Lung microvascular endothelial cell (primary cell): Measurements from ENCODE around the gene ATAD5. TPM values are rescaled to one million over a fixed set of nuclear protein-coding genes. Genes with fewer than 3 reads are reported as not detected.
"Not testable (repeated sequence)": the region's sequence is repeated elsewhere in the genome, so short reads cannot be mapped to it uniquely, and the experiment has no call there.

Source experiments
- DNase-seq, 2 donors: peaks; one replicate each; pipeline versions ENCODE4 v3.0.0 to v3.0.0-alpha.2; 2010; ENCODE audit warnings: low read depth in 2 of 2
- total RNA-seq: library from RNA; depleted of rRNA; stranded (reverse); fragments of >200 nt; gene quantifications from 2 replicates; pipeline ENCODE4 v1.2.1, GENCODE V29; 2014

ATAD5 gene
- total RNA-seq, 1 donor from 2014 or later: 0.79 TPM

DNA sequence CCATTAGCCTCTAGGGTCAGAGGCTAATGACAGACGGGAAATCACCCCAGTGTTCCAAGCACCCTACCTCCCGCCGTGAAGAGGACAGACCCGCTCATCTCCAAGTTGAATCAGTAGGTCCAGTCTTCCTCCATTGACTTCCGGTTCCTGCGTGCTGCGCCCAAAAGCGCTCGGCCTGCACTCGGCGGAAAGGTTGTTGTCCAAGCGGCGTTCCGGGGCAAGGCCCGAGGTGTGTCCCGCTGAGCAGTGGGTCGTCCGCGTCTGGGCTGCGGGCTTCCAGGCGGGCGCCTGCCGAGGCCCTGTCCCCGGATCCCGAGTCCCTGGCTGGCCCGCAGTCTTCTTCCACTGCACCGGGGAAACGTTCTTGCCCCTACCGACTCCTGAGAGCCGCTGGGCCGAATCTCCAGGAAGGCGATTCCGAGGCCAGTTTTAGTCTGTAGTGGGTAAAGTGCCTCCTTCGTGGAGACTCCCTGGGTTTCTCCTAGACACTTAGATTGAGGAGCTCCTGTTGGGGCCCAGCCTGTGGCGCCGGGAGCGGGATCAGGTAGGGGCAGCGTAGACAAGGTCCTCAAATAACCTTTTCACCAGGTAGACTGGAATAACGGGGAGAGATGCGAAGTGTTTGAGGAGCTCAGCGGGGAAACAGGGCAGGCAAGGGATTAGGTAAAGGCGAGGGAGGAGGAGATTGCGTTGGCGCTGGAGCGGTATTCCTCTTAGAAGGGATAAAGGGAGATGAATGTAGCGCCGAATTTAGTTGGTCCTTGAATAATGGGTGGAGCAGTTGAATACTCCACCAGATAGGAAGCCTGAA, 74.5 kb downstream of the ATAD5 start, which contains the start of gene TEFM:
Gene TEFM (minus strand): TSS at position 138 of the 811 bp plus-strand sequence. CDS start 40 bp downstream, at position 98.
- peak; percentile 93 to 94 for DNase-seq

DNA sequence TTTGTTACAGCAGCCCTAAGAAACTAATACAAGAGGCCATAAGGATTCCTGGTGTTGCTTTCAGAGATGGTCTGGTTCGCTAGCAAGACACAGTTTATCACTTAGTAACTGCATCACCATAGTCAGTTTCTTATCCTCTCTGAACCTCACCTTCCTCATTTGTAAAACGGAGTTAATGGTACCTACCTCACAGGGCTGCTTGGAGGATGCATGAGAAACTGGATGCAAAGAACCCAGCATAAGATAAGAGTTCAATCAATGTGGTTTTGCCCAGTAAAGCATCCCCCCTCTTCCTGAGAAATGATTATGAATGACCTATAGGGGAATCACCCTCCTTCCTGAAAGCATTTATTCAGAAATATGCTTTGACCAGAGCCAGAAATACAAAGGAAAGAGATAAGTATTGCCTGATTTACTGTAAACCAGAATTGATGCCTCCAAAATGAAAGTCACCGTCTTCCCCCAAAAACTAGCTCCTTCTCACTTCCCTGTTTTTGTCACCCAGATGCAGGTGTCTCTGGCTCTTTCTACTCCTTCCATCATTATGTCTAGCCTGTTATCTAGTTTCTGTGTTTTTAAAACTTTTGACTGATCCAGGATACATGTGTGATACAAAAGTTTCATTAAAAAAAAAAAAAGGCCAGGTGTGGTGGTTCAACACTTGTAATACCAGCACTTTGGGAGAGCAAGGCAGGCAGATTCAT, 77.1 kb downstream of the ATAD5 start:
- no peak for DNase-seq

DNA sequence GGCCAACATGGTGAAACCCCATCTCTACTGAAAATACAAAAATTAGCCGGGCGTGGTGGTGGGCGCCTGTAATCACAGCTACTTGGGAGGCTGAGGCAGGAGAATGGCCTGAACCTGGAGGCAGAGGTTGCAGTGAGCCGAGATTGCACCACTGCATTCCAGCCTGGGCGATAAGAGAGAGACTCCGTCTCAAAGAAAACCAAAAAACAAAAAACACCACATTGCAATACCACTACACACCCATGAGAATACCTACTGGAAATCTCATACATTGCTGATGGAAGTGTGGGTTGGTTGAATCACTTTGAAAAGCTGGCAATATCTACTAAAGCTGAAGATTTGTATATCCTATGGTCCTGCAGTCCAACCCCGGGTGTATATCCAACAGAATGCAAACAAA, 78.4 kb downstream of the ATAD5 start:
- DNase-seq: not testable (repeated sequence)

DNA sequence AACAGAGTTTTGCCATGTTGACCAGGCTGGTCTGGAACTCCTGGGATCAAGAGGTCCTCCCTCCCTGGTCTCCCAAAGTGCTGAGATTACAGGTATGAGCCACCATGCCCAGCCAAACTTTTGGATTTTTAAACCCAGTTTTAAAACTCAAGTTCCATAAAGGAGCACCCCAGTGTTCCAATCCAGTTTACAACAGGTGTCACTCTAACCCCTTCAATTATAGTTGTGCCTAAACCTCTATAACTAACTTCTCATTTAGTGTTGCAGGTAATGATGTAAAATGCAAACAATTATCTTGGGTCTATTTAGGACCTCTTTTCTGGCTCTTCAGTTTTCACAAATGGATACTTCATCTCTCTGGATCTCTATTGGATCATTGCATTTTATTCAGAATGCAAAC, 82.2 kb downstream of the ATAD5 start:
- no peak for DNase-seq

DNA sequence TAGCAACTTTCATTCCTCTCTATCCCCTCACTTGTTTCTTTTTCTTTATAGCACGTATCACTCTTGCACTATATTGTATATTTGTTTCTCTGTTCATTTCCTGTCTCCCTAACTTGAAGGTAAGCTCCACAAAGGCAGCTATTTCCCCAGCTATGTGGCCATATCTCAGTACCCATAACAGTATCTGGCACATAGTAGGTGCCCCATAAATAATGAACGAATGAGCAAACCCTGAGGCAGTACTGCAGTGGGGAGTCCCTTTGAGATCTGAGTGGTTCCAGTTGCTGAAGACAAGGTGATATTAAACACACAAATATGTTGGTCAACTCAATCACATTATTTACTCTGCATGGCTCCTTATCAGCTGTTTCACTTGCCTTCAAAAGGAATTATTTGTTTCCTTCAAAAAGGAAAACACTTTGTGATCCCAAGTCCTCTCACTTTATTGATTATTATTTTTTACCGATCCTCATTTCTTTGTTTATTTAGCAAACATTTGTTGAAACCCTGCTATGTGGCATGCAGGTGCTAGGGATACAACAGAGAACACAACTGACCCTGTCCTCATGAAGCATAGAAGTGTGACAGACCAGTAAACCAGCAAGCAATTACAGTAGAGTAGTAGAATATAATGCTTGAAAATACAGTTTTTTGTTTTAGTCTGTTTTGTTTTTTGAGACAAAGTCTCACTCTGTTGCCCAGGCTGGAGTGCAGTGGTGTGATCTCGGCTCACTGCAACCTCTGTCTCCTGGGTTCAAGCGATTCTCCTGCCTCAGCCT, 84.3 kb downstream of the ATAD5 start:
- DNase-seq: no peak

DNA sequence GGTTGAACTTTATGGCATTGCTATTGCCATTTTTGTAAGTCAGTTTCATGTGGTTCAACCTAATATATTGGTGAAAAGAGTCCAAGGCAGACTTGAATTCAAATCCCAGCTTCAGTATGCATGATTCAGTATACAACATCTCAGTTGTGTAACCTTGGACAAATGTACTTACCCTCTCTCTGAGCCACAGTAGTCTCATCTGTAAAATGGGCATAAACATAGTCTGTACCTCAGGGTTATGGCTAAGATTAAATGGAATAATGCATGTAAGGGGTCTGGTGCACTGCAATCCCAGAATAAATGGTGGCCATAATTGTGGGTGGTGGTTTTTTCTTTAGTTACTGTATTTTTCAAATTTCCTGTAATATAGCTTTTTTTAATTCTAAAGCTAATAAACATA, 85.3 kb downstream of the ATAD5 start:
- no peak for DNase-seq

DNA sequence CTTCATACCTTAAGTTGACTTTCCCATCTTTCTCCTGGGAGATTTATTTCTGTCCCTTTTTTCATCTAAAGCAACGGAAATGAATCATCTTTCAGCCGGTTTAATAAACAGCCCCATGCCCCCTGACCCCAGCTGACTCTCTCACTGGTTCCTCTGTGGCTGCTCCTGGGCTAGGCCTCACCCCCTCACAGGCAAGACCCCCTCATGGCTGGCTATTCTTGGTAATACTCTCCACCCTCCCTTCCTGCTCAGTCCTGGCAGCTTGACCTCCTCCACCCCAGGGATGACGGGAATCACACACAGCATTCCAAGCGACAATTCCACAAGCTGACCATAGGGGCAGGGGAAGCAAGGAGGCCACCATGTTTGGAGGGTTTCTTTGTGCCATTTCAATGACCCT, 88.5 kb downstream of the ATAD5 start:
- peak; percentile 27 to 70 for DNase-seq

DNA sequence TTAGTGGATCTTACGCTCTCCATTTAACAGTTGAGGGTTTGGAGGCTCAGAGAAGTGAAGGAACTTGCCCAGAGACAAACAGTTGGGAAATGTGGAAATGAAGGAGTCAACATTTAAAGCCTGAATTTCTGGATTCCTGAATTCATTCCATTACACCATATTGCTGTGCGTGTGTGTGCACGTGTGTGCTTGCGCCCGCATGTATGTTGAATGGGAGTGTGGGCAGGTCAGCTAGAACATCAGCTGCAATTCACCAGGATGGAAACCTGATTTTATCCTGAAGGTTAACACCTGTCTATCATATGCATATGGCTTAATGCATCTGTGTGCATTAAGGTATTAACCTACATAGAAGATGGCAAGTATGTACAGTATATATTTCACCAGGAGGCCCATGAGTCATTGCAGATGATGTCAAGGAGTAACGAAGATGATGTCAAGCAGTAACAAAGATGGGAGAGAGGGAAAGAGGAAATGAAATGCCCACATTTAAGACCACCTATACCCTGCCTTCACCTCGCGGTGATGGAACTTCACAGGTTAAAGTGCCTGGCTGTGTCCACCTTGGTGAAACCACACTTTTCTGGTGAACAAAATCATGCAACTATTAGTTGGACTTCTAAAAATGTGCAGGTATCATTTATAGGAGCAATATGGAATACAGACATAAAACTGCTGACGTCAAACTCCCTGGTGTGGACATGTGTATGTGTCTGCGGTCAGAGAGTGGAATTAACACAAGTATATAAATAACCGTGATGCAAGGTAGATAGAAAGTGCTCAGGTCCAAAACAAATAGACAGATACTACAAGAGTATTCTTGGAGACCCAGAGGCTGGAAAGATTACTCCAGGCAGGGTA, 89.1 kb downstream of the ATAD5 start:
- no peak for DNase-seq

DNA sequence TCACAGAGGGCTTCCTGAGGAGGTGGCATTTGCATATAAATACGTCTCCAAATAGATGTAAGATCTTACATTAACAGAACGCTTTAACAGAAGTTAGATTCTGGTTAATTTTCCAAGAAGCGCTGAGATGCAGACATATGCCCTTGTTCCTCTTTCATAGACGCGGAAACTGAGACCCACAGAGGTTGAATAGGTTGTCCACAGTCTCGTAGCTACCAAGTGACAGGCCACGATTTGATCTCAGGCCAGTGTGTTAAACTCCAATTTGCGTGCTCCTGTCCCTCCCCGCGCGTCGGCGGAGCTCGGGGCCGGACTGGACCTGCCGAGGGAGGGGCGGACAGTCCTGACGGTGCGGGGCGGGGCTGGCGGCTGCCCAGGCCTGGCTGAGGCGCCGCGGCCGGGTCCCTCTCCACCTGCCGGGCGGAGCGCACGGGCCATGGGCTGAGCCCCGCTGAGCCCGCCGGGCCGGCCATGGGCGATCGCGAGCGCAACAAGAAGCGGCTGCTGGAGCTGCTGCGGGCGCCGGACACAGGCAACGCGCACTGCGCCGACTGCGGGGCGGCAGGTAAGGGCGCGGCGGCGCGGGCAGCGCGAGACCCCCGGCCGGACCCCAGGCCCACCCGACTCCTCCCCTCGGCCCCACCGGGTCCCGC, 89.9 kb downstream of the ATAD5 start, which contains the start of gene ADAP2:
Gene ADAP2 (plus strand): TSS at position 402 of the 653 bp plus-strand sequence. CDS start 70 bp downstream, at position 472.
- DNase-seq: peak; percentile 10 to 32

DNA sequence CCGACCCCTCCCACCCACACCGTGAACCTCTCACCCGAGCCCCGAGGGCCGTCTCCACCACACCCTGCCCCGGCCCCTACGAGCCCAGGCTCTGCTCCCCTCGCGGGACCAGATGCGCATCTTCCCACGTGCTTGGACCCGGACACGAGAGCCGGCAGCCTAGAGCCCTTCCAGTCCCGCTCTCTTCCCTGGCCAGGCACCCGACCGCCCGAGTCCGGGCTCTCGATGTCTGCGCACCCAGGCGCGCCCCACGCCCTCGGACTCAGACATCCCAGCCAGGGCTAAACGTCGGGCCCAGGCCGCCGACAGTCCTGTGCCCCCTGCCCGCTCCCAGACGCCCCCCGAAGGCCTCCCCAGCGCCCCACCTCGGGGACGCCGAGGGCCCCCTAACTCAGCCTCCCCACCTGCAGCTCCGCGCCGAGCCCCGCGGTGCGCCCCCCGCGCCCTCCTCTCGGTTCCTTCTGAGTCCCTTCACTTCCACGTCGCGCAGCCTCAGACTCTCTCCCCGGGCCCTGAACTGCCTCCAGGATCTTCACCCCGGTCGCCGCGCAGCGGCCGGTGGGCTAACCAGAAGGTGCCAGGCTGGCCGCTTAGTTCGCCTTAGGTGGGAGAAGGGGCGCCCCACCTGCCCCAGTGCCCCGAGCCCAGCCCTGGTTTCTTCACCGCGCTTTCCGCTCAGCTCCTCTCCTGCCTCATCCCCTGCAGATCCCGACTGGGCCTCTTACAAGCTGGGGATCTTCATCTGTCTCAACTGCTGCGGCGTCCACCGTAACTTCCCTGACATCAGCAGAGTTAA, 90.7 kb downstream of the ATAD5 start:
- no peak for DNase-seq

DNA sequence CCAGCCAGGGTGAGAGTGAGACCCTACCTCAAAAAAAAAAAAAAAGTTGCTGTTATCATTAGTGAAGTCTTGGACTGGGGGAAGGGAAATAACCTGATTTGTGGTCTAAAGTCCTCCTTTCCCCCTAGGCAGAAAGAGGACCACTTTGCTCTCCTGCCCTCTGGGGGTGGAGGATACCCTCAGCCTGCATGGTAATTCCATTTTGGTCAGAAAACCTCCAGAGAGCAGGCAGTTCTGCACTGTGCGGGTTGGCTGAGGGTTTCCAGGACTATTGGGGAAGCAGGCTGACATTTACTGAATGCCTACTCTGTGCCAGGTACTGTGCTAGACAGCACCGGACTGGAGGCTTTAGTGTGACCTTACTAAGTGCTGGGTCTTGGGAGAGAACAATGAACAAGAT, 92.6 kb downstream of the ATAD5 start:
- DNase-seq: no peak

DNA sequence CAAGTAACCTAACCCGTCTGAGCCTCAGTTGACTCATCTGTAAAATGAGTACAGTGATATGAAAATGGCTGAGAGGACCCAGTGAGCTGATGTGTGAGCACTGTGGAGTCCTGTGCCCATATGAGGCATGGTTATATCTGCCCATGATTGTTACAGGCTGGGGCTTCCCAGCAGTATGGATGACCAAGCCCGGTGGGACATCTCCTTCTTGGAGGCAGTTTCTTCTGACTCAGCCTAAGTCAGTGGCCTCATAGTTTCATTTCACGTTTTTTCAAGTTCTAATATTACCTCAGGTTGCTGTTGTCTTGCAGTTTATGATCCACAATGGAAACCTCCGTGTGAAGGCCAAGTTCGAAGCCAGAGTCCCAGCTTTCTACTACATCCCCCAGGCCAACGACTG, 94.8 kb downstream of the ATAD5 start:
- no peak for DNase-seq

DNA sequence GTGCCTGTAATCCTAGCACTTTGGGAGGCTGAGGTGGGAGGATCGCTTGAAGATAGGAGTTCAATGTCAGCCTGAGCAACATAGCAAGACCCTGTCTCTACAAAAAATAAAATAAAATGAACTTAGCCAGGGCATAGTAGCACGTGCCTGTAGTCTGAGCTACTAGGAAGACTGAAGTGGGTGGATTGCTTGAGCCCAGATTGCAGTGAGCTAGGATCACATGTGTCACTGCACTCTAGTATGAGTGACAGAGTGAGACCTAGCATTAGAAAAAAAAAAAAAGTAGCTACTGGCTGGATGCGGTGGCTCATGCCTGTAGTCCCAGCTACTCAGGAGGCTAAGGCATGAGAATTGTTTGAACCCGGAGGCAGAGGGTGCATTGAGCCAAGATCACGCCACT, 96.0 kb downstream of the ATAD5 start:
- DNase-seq: no peak

DNA sequence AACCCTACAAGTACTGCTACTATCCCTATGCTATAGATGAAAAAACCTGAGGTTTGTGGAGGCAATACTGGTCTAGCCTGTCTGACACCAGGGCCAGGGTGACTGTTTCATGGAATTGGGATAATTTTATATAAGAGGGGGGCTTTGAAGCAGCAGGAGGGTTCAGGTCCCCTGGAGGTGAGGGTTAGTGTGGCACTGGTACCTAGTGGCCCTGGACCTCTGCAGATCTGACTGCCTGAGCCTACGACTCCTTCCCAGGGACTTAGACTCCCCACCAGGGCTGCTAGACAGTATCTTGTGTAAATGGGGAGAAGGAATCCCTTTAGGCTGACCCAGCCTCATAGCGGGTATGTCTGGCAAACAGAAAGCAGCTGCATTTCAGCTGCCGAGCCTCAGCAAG, 96.8 kb downstream of the ATAD5 start:
- no peak for DNase-seq

DNA sequence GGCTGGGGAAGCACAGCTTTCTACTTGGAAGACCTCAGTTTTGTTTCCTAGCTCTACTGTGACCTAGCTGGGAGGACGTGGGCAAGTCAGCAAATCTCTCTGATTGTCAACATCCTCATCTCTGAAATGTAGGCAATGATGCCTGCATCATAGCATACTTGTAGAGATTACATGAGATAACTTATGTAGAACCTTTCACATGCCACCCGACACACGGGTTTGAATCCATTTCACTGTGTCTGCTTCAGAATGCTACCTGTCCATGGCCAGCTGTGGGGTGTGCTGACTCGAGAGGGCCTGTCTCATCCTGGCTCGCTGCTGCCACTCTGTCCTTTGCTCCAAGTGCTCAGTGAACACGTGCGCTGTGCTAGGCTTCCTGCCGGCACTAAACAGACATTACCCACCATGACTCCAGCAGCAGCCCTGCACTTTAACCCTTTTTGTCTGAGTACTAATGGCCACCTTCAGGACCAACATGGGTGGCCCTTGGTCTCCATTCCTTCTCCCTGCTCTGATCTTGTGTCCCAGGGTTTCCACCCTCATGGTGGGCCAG, 97.4 kb downstream of the ATAD5 start:
- no peak for DNase-seq

DNA sequence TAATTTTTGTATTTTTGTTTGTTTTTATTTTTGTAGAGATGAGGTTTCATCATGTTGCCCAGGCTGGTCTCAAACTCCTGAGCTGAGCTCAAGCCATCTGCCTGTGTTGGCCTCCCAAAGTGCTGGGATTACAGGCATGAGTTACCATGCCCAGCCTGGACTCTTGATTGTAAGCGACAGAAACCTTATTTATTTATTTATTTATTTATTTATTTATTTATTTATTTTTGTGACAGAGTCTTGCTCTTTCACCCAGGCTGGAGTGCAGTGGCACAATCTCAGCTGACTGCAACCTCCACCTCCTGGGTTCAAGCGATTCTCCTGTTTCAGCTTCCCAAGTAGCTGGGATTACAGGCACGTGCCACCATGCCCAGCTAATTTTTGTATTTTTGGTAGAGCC, 98.1 kb downstream of the ATAD5 start:
- not testable (repeated sequence) for DNase-seq

DNA sequence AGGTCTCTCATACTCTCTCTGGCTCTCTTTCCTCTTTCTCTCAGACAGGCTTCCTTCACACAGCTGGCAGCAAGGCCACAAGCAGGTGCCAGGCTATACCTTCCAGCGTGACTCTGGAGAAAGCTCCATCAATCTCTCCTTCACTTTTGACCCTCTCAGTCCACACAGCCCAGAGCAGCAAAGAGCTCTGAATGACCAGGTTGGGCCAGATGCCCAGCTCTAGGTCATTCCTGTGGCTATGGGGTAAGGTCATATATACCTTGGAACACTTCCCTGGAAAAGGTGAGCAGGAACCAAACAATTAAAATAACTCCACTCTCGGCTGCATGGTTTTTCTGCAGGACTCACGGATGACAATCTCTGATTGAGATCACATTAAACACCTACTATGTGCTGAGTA, 98.7 kb downstream of the ATAD5 start:
- no peak for DNase-seq

DNA sequence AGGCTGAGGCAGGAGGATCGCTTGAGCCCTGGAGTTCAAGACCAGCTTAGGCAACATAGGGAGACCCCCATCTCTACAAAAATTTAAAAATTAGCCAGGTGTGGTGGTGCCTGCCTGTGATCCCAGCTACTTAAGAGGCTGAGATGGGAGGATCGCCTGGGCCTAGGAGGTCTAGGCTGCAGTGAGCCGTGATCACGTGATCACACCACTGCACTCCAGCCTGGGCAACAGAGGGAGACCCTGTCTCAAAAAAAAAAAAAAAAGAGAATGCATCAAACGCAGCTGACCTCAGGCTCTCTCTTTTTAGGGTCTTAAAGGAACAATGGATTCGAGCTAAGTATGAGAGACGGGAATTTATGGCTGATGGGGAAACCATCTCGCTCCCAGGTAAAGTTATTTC, 99.8 kb downstream of the ATAD5 start:
- not testable (repeated sequence) for DNase-seq

DNA sequence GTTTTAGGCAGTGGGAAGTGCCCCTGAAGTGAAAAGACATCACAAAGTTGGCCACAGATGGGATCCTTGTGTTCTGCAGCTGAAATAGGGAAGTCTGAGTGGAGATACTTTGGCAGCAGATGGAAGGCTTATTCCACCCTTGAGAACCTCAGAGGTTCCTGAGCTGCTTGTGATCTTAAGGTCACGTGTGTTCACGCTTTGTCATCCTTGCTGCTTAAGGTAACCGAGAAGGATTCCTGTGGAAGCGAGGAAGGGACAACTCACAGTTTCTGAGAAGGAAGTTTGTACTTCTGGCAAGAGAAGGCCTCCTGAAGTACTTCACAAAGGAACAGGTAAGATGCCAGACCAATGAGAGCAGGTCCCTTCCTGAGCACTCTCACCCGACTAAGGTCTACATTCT, 102.2 kb downstream of the ATAD5 start:
- no peak for DNase-seq
